Measurements from ENCODE around the gene ANKRD11. TPM values are rescaled to one million over a fixed set of nuclear protein-coding genes. Genes with fewer than 3 reads are reported as not detected.
"Not testable (repeated sequence)": the region's sequence is repeated elsewhere in the genome, so short reads cannot be mapped to it uniquely, and the experiment has no call there.

The ANKRD11 gene
- total RNA-seq, 1 donor from 2014 or later = 63.8 TPM

GRCh38 chr16:89437991-89438390 is 52.4 kb downstream of the ANKRD11 start:
- no peaks in the 10 kb centered on the region for H3K27me3 ChIP-seq (ENCODE audit: low read depth)
- no peak for DNase-seq
- no peaks in the 10 kb centered on the region for H3K9me3 ChIP-seq (replicated peaks)
- no peaks in the 10 kb centered on the region for H3K36me3 ChIP-seq
- H3K27ac ChIP-seq (replicated peaks) = no peak overlapping the region
- intact Hi-C loops (cut with micrococcal nuclease) = no loop called here
- H3K4me3 ChIP-seq = no peak overlapping the region
- TF ChIP-seq, protein P1, sequence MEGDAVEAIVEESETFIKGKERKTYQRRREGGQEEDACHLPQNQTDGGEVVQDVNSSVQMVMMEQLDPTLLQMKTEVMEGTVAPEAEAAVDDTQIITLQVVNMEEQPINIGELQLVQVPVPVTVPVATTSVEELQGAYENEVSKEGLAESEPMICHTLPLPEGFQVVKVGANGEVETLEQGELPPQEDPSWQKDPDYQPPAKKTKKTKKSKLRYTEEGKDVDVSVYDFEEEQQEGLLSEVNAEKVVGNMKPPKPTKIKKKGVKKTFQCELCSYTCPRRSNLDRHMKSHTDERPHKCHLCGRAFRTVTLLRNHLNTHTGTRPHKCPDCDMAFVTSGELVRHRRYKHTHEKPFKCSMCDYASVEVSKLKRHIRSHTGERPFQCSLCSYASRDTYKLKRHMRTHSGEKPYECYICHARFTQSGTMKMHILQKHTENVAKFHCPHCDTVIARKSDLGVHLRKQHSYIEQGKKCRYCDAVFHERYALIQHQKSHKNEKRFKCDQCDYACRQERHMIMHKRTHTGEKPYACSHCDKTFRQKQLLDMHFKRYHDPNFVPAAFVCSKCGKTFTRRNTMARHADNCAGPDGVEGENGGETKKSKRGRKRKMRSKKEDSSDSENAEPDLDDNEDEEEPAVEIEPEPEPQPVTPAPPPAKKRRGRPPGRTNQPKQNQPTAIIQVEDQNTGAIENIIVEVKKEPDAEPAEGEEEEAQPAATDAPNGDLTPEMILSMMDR (IDR thresholded peaks at IDR 0.05; ENCODE audit: borderline replicate concordance) = no peak
- H3K4me1 ChIP-seq = peaks cover 91% of the 10 kb centered on the region

GRCh38 chr16:89437251-89437987 is 52.9 kb downstream of the ANKRD11 start:
- no peaks in the 10 kb centered on the region for H3K36me3 ChIP-seq
- H3K27me3 ChIP-seq (ENCODE audit: low read depth) = no peaks in the 10 kb centered on the region
- no peak overlapping the region for H3K27ac ChIP-seq (replicated peaks)
- DNase-seq = no peak
- intact Hi-C loops (cut with micrococcal nuclease) = no loop called here
- H3K4me1 ChIP-seq = peaks cover 91% of the 10 kb centered on the region
- H3K4me3 ChIP-seq = no peak overlapping the region
- H3K9me3 ChIP-seq (replicated peaks) = no peaks in the 10 kb centered on the region
- TF ChIP-seq, protein P1 (IDR thresholded peaks at IDR 0.05; ENCODE audit: borderline replicate concordance) = no peak

DNA sequence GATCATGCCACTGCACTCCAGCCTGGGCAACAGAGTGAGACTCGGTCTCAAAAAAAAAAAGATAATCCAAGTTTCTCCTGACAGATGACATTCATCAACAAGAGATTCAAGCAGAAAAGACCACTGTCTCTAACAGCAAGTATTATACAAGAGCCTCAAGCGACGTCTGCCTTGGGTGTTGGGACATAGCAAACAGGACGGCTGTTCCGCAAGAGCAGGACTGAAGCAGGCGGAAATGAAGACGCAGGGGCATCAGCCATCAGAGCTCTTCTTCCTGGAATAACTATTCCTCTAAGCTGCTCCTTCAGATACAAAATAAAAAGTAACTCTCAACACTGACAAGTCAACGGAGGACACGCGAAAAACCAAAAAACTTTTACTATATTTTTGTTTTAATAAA is 54.0 kb downstream of the ANKRD11 start:
- H3K36me3 ChIP-seq = no peaks in the 10 kb centered on the region
- no peak overlapping the region for H3K27ac ChIP-seq (replicated peaks)
- TF ChIP-seq, protein P1 (IDR thresholded peaks at IDR 0.05; ENCODE audit: borderline replicate concordance) = no peak

GRCh38 chr16:89435059-89435458 is 55.3 kb downstream of the ANKRD11 start:
- intact Hi-C loops (cut with micrococcal nuclease); H3K27ac ChIP-seq (replicated peaks); DNase-seq; H3K27me3 ChIP-seq (ENCODE audit: low read depth); H3K4me3 ChIP-seq; H3K9me3 ChIP-seq (replicated peaks); H3K36me3 ChIP-seq: not testable (repeated sequence)
- H3K4me1 ChIP-seq = peaks cover 88% of the 10 kb centered on the region

More for the DNA sequence above, 54.0 kb downstream of the ANKRD11 start:
- no peak overlapping the region for H3K4me3 ChIP-seq
- H3K4me1 ChIP-seq = peaks cover 91% of the 10 kb centered on the region
- no peak for DNase-seq
- no peaks in the 10 kb centered on the region for H3K9me3 ChIP-seq (replicated peaks)
- intact Hi-C loops (cut with micrococcal nuclease) = no loop called here
- H3K27me3 ChIP-seq (ENCODE audit: low read depth) = no peaks in the 10 kb centered on the region

GRCh38 chr16:89434490-89434889 is 55.9 kb downstream of the ANKRD11 start:
- Histone ChIP-seq H3K4me3 (no peak overlapping the region), H3K27me3 (ENCODE audit: low read depth) (no peaks in the 10 kb centered on the region), H3K27ac (replicated peaks) (no peak overlapping the region), H3K36me3 (no peaks in the 10 kb centered on the region), H3K4me1 (peaks cover 83% of the 10 kb centered on the region), H3K9me3 (replicated peaks) (no peaks in the 10 kb centered on the region)
- intact Hi-C loops (cut with micrococcal nuclease) = no loop called here
- TF ChIP-seq, protein P1 (IDR thresholded peaks at IDR 0.05; ENCODE audit: borderline replicate concordance) = no peak
- DNase-seq = no peak

DNA sequence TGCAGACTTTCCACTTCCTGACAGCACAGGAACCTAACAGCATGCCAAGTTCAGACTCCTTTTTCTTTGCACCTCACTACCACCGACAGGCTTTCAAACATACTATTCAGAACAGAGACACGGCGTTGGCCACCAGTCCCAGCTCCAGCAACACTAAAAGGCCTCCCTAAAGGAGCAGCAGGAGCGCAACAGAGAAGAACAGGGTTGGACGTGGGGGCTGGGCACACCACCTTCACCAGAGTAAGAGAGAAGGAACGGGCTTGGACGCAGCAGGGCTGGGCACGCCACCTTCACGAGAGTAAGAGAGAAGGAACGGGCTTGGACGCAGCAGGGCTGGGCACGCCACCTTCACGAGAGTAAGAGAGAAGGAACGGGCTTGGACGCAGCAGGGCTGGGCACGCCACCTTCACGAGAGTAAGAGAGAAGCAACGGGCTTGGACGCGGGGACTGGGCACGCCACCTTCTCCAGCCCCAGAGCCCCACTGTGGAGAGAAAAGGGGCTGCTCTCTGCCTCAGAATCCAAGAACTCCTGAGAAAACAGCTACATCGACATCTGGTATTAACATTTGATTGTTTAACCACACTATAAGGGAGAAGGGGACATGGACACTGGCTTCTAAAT is 56.9 kb downstream of the ANKRD11 start:
- H3K27me3 ChIP-seq (ENCODE audit: low read depth); H3K27ac ChIP-seq (replicated peaks); DNase-seq; H3K4me3 ChIP-seq; intact Hi-C loops (cut with micrococcal nuclease); H3K36me3 ChIP-seq; H3K9me3 ChIP-seq (replicated peaks): not testable (repeated sequence)
- peaks cover 74% of the 10 kb centered on the region for H3K4me1 ChIP-seq
